HCT116 (cell line): ENCODE results near the gene FGF16.

Source experiments
- CBX3 ChIP-seq: IDR thresholded peaks from 2 replicates; pipeline ENCODE4 v1.6.1; 2012; ENCODE audit warnings: low read depth
- CEBPB ChIP-seq: IDR thresholded peaks from 2 replicates; pipeline ENCODE4 v1.6.1; 2012; ENCODE audit warnings: low read depth
- CTCF ChIP-seq, 3 experiments: fragments of 200-600 bp in 1 of 3; sonication (generic) in 1 of 3; IDR thresholded peaks in 2 of 3; conservative IDR thresholded peaks in 1 of 3; 2 replicates each; pipeline ENCODE4 v1.5.1; 2012 to 2017; ENCODE audit warnings: low read depth in 2 of 3, low read length in 2 of 3, antibody characterized with exemption in 1 of 3, borderline replicate concordance in 1 of 3, control low read depth in 1 of 3, mild to moderate bottlenecking in 1 of 3, mixed read lengths in 1 of 3, mixed run types in 1 of 3, moderate library complexity in 1 of 3; ENCODE audit not compliant: insufficient read depth in 1 of 3
- EGR1 ChIP-seq: IDR thresholded peaks from 2 replicates; pipeline ENCODE4 v1.6.1; 2012; ENCODE audit warnings: low read depth
- EZH2 ChIP-seq: fragments of 200-600 bp; sonication (generic); IDR thresholded peaks from 2 replicates; pipeline ENCODE4 v1.6.1; 2017; ENCODE audit warnings: antibody characterized with exemption, mixed run types
- EZH2phosphoT487 ChIP-seq: fragments of 200-600 bp; IDR thresholded peaks from 2 replicates; pipeline ENCODE4 v1.6.1; 2018; ENCODE audit warnings: antibody characterized with exemption, borderline replicate concordance
- POLR2A ChIP-seq: IDR thresholded peaks from 2 replicates; pipeline ENCODE4 v1.7.0; 2011; ENCODE audit warnings: borderline replicate concordance; ENCODE audit not compliant: insufficient read depth, insufficient read length; ENCODE audit errors: extremely low read depth
- POLR2AphosphoS5 ChIP-seq: IDR thresholded peaks from 2 replicates; pipeline ENCODE4 v1.6.1; 2011; ENCODE audit warnings: mild to moderate bottlenecking, low read depth, low read length, moderate library complexity
- RAD21 ChIP-seq: IDR thresholded peaks from 2 replicates; pipeline ENCODE4 v1.6.1; 2012; ENCODE audit warnings: low read depth, mild to moderate bottlenecking
- SP1 ChIP-seq: IDR thresholded peaks from 2 replicates; pipeline ENCODE4 v1.6.1; 2012; ENCODE audit warnings: low read depth
- SRF ChIP-seq: IDR thresholded peaks from 2 replicates; pipeline ENCODE4 v1.6.1; 2012; ENCODE audit warnings: low read depth
- YY1 ChIP-seq: IDR thresholded peaks from 2 replicates; pipeline ENCODE4 v1.6.1; 2011; ENCODE audit warnings: low read length, low read depth, moderate library complexity, mild to moderate bottlenecking; ENCODE audit not compliant: insufficient replicate concordance; ENCODE audit errors: extremely low read depth
- TF ChIP-seq, protein P1 (sequence below): IDR thresholded peaks from 2 replicates; pipeline ENCODE4 v1.6.1; 2012

DNA sequence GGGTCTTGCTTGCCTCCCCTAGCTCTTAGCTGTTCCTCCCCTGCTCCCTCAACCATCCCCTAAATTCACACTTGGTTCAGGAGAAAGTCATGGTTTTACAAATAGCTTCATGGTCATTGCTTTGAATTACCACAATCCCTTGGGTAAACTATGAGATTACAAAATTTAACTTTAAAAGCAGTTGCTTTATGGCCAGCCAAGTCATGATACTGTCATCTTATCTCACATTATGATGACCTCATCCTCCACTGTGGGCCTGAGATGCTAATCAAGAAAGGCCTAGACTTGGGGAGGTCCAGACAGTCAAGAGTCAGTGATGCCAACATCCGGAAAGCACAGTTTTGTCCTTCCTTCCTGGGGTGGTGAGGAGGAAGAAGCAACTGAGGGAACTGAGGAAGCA is 10.5 kb upstream of the FGF16 start:
- TF ChIP-seq CBX3 (no peak), RAD21 (no peak), CTCF (IDR thresholded peaks at IDR 0.05 in 2 of 3, conservative IDR thresholded peaks at IDR 0.05 in 1 of 3; ENCODE audit: borderline replicate concordance in 1 of 3, insufficient read depth in 1 of 3, low read depth in 2 of 3, low read length in 2 of 3) (no peak), POLR2A (no peak), CEBPB (no peak), EGR1 (no peak), SP1 (no peak), EZH2phosphoT487 (no peak), SRF (no peak), POLR2AphosphoS5 (no peak), YY1 (no peak), EZH2 (no peak)
- TF ChIP-seq, protein P1, sequence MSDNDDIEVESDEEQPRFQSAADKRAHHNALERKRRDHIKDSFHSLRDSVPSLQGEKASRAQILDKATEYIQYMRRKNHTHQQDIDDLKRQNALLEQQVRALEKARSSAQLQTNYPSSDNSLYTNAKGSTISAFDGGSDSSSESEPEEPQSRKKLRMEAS = no peak
